HepG2 (cell line): ENCODE data around the gene PSMA2. TPM values are rescaled to one million over a fixed set of nuclear protein-coding genes. Genes with fewer than 3 reads are reported as not detected.
A peak's percentile ranks its signal among the peaks of the same experiment; 100 is the strongest.

Source experiments
- CHD4 ChIP-seq: fragments of 200-600 bp; sonication (generic); IDR thresholded peaks from 2 replicates; pipeline ENCODE4 v1.7.0; 2017; ENCODE audit warnings: mild to moderate bottlenecking, low read length, borderline replicate concordance
- FOXK2 ChIP-seq: fragments of 450-650 bp; IDR thresholded peaks from 2 replicates; pipeline ENCODE4 v1.6.1; 2016
- GATA4 ChIP-seq: sonication (generic); IDR thresholded peaks from 2 replicates; pipeline ENCODE4 v1.6.1; 2016; ENCODE audit warnings: antibody characterized with exemption, low read depth, borderline replicate concordance
- JARID2 ChIP-seq: sonication (generic); formaldehyde crosslinking; IDR thresholded peaks from 2 replicates; pipeline ENCODE4 v1.8.1; 2023; ENCODE audit warnings: missing genetic modification reagents, inconsistent platforms; ENCODE audit not compliant: insufficient replicate concordance
- KLF11 ChIP-seq: IDR thresholded peaks from 2 replicates; pipeline ENCODE4 v1.6.1; 2016; ENCODE audit warnings: missing compliant biosample characterization
- LRRFIP1 ChIP-seq: sonication (generic); formaldehyde crosslinking; conservative IDR thresholded peaks from 2 replicates; pipeline ENCODE4 v1.4.0; 2020; ENCODE audit warnings: missing genetic modification reagents
- MYNN ChIP-seq: sonication (generic); formaldehyde crosslinking; IDR thresholded peaks from 2 replicates; pipeline ENCODE4 v1.4.0; 2020; ENCODE audit warnings: mild to moderate bottlenecking, low read depth, missing genetic modification reagents
- NR1H2 ChIP-seq: sonication (generic); formaldehyde crosslinking; IDR thresholded peaks from 2 replicates; pipeline ENCODE4 v1.8.1; 2022; ENCODE audit warnings: low read depth, missing genetic modification reagents, borderline replicate concordance
- NR2F6 ChIP-seq, 2 experiments: IDR thresholded peaks; 2 replicates each; pipeline ENCODE4 v1.6.1; 2016; ENCODE audit warnings: antibody characterized with exemption in 1 of 2, mild to moderate bottlenecking in 1 of 2
- PITX1 ChIP-seq: sonication (generic); formaldehyde crosslinking; IDR thresholded peaks from 2 replicates; pipeline ENCODE4 v1.5.1; 2020; ENCODE audit warnings: mild to moderate bottlenecking, missing genetic modification reagents
- REPIN1 ChIP-seq: sonication (generic); formaldehyde crosslinking; IDR thresholded peaks from 2 replicates; pipeline ENCODE4 v1.8.0; 2022; ENCODE audit warnings: missing genetic modification reagents, low read depth, mild to moderate bottlenecking, borderline replicate concordance
- TOPORS ChIP-seq: sonication (generic); formaldehyde crosslinking; IDR thresholded peaks from 2 replicates; pipeline ENCODE4 v1.8.0; 2023; ENCODE audit warnings: mild to moderate bottlenecking, missing genetic modification reagents
- ZBTB42 ChIP-seq: sonication (generic); formaldehyde crosslinking; IDR thresholded peaks from 2 replicates; pipeline ENCODE4 v1.5.0; 2020; ENCODE audit warnings: mild to moderate bottlenecking, missing genetic modification reagents
- ZFP36L2 ChIP-seq: sonication (generic); formaldehyde crosslinking; IDR thresholded peaks from 2 replicates; pipeline ENCODE4 v1.4.0; 2020; ENCODE audit warnings: missing genetic modification reagents
- ZFX ChIP-seq: sonication (generic); formaldehyde crosslinking; IDR thresholded peaks from 2 replicates; pipeline ENCODE4 v1.4.0; 2020; ENCODE audit warnings: mild to moderate bottlenecking, low read depth, missing genetic modification reagents, moderate library complexity
- ZNF318 ChIP-seq: sonication (generic); formaldehyde crosslinking; IDR thresholded peaks from 2 replicates; pipeline ENCODE4 v1.4.0; 2020; ENCODE audit warnings: mild to moderate bottlenecking, missing genetic modification reagents
- ZNF331 ChIP-seq: sonication (generic); formaldehyde crosslinking; IDR thresholded peaks from 2 replicates; pipeline ENCODE4 v1.4.0; 2020; ENCODE audit warnings: missing genetic modification reagents
- ZNF333 ChIP-seq: sonication (generic); formaldehyde crosslinking; IDR thresholded peaks from 2 replicates; pipeline ENCODE4 v1.4.0; 2020; ENCODE audit warnings: mild to moderate bottlenecking, missing genetic modification reagents, borderline replicate concordance
- ZNF44 ChIP-seq: sonication (generic); formaldehyde crosslinking; IDR thresholded peaks from 2 replicates; pipeline ENCODE4 v1.5.1; 2020; ENCODE audit warnings: mild to moderate bottlenecking, missing genetic modification reagents
- polyA plus RNA-seq, 8 experiments: library from polyadenylated mRNA; depleted of rRNA in 3 of 8; stranded (reverse) in 7 of 8; unstranded in 1 of 8; fragments of >200 nt; fragmentation: Illumina TruSeq in 4 of 8; extraction: Trizol in 4 of 8; gene quantifications; 2 replicates each; pipeline versions ENCODE4 v1.2.1 to v1.2.3, GENCODE V29; 2011 to 2016; ENCODE audit warnings: low read depth in 4 of 8, missing spikeins in 1 of 8, mixed read lengths in 1 of 8; ENCODE audit not compliant: insufficient read depth in 1 of 8
- total RNA-seq, 5 experiments: library from RNA; depleted of rRNA; stranded (reverse); fragments of >200 nt; fragmentation: Illumina TruSeq; extraction: Trizol; gene quantifications; 2 replicates each; pipeline ENCODE4 v1.2.3, GENCODE V29; 2016; ENCODE audit warnings: low read depth in 1 of 5

PSMA2 gene
- total and polyA plus RNA-seq, 2 of the 13 experiments (the other 11 are each of a cell fraction or from before 2014, with no cell fraction given) = 125 to 266 TPM

- TF ChIP-seq PITX1 (peak; percentile 76; the same call in 1 of the 2 replicates), NR2F6 (IDR thresholded peaks at IDR 0.05) (no peak), NR2F6 (CRISPR knock-in tag; IDR thresholded peaks at IDR 0.05) (no peak; the same call in 1 of the 2 replicates), ZNF318 (CRISPR knock-in tag) (no peak), ZFX (CRISPR knock-in tag) (peak; percentile 93), GATA4 (no peak), ZNF44 (CRISPR knock-in tag) (no peak; the same call in 1 of the 2 replicates), CHD4 (no peak), ZFP36L2 (CRISPR knock-in tag) (no peak), KLF11 (CRISPR knock-in tag) (no peak), REPIN1 (peak; percentile 71; the same call in 1 of the 2 replicates), MYNN (CRISPR knock-in tag) (no peak), ZNF333 (CRISPR knock-in tag) (peak; percentile 92; the same call in 1 of the 2 replicates), TOPORS (CRISPR knock-in tag) (peak; percentile 19; the same call in 1 of the 2 replicates), NR1H2 (CRISPR knock-in tag) (peak; percentile 65; the same call in 1 of the 2 replicates), JARID2 (CRISPR knock-in tag) (no peak), LRRFIP1 (CRISPR knock-in tag) (no peak), FOXK2 (no peak), ZNF331 (CRISPR knock-in tag) (peak; percentile 84), ZBTB42 (CRISPR knock-in tag) (peak; percentile 54; the same call in 1 of the 2 replicates)
Observed at GRCh38 chr7:42911454-42912447, 20.2 kb downstream of the PSMA2 start, which contains the start of gene C7orf25 (continued).
